AG09309 (cell line): ENCODE measurements around the gene CISD1.

ENCODE experiments used
- DNase-seq: peaks from one replicate; pipeline ENCODE4 v3.0.0-alpha.2; 2010; ENCODE audit warnings: low read depth
- H3K4me3 ChIP-seq: 2 replicates; pipeline ENCODE4 v1.5.1; 2011; ENCODE audit warnings: mild to moderate bottlenecking, low read depth, low read length, moderate library complexity; ENCODE audit not compliant: control insufficient read depth
- TF ChIP-seq, protein P1 (sequence below): IDR thresholded peaks from 2 replicates; pipeline ENCODE4 v1.5.1; 2011; ENCODE audit warnings: mild to moderate bottlenecking, low read depth, low read length, inconsistent platforms; ENCODE audit not compliant: insufficient read depth, control insufficient read depth; ENCODE audit errors: missing control alignments

Gene CISD1

DNA sequence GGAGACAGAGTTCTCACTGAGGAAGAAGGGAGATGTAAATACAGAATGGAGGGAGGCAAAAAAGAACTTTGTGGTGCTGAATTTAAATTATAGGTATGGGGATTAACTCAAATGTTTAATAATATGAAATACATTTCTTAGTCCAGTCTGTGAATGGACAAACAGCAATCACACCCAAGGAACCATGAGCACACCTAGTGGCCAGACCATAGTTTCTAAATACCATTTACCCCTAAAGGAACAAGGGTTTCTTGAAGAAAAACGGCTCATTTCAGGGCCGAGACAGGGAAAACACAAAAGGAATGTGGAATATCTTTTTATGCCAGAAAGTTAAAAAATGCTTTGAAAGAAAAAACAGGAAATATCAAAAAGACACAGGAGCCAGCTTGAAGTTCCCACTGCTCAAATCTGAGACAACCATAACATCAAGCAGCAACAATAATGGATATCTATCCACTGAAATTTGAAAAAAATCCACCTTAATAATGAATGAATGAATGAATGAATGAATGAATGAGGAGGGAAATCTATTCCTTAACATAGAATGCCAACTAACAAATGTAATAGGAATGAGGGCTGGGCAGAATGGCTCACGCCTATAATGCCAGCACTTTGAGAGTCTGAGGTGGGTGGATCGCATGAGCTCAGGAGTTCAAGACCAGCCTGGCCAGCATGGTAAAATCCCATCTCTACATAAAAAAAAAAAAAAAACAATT is 9.8 kb upstream of the CISD1 start:
- H3K4me3 ChIP-seq: no peak overlapping the region
- TF ChIP-seq, protein P1, sequence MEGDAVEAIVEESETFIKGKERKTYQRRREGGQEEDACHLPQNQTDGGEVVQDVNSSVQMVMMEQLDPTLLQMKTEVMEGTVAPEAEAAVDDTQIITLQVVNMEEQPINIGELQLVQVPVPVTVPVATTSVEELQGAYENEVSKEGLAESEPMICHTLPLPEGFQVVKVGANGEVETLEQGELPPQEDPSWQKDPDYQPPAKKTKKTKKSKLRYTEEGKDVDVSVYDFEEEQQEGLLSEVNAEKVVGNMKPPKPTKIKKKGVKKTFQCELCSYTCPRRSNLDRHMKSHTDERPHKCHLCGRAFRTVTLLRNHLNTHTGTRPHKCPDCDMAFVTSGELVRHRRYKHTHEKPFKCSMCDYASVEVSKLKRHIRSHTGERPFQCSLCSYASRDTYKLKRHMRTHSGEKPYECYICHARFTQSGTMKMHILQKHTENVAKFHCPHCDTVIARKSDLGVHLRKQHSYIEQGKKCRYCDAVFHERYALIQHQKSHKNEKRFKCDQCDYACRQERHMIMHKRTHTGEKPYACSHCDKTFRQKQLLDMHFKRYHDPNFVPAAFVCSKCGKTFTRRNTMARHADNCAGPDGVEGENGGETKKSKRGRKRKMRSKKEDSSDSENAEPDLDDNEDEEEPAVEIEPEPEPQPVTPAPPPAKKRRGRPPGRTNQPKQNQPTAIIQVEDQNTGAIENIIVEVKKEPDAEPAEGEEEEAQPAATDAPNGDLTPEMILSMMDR: peak; percentile 29
- no peak for DNase-seq

DNA sequence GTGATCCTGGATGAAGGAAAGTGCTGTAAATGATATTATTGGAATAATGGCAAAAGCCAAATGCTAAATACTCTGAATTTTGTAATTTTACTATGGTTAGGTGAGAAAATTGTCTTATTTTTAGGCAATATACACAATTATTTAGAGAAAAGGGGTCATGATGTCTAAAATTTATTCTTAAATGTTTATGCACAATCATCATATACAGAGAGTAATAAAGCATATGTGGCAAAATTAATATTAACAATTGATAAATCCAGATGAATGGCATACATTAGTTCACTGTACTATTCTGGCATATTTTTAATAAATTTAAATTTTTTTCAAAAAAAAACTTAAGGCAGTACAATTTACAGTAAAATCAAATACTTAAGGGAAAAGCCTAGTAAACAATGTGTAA is 8.6 kb upstream of the CISD1 start:
- TF ChIP-seq, protein P1: no peak
- no peak overlapping the region for H3K4me3 ChIP-seq
- no peak for DNase-seq

DNA sequence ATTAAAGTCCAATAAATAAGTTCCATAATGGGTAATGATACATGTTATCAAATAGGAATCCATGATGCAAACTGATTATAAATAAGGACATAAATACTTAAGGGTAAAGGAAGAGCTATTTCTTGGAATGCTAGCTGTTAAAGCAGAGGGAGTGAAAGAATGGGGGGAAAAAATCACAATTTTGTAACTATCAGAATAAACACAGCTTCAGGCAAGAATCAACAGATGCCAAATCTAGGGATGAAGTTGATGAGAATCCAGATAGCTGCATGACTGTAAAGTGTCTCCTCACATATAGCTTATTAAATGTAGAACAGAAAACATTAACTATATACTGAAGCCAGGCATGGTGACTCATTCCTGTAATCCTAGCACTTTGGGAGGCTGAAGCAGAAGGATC is 6.2 kb upstream of the CISD1 start:
- no peak overlapping the region for H3K4me3 ChIP-seq
- DNase-seq: no peak
- TF ChIP-seq, protein P1: no peak

DNA sequence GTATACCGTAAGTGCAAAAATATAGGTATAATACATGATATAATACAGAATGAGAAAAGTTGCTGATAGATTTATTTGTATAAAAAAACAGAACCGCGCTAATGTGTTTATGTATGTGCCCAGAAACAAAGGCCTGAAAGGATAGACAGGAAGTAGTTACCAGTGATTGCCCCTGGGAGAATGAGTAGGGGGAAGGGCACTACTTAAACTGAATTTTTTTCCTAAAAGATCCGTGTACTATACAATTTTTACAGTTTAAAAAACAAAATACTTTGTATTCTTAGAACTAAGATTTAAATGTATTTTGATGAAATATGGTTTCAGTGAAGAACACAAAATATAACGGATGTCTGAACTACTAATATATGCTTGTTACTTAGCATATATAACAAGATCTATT is 4.2 kb upstream of the CISD1 start:
- DNase-seq: no peak
- TF ChIP-seq, protein P1: no peak

DNA sequence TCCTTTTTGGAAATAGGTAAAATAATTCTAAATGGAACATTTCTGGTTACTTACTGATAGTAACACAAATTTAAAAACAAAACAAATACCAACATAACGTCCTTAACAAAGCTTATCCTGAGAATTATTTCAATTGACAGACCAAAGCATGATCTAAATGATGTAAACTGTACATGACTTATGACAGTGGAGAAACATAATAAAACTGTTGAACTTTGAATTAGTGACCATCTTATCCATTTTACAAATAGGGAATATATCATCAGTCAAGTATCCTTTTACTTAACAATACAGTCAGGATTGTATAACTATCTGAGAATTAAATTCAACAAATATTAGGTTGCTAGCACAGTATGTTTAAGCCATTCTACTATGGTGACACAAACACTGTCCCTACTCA is 3.7 kb upstream of the CISD1 start:
- TF ChIP-seq, protein P1: no peak
- no peak for DNase-seq
- H3K4me3 ChIP-seq: no peak overlapping the region

More for the DNA sequence above, 4.2 kb upstream of the CISD1 start:
- no peak overlapping the region for H3K4me3 ChIP-seq

DNA sequence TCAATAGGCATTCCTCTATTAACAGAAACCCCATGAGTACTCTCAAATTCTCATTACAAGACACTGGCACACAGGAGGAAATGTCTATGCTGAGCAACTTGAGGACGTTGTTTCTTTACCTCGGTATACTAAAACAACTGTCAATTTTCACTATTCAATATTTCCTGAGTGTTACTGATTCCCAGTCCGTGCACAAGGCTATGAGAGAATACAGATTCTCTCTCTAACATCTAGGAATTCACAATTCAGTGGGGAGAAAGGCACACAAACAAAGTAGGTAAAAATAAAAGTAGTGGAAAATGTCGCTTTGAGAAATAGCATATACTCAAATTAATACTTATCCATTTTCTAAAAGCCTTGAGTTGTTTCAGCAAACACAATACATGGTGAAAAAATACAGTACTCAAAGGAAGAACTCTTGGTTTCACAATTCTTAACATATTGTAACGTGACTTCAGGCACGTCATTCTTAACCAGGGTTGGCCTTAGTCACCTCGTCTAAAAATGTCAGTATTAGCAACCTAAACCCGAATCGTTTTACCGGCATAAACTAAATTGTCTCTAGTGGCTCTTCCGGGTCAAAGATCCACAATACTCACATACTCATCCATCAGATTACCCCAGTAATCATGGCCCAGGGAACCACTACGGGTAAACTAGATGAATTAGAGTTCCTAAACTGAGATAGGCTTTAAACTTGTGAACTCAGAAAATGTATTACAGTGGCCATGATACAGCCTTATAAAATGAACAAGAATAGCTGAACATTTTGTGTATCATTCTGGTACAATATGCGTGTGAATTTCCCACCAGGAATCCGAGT is 2.7 kb upstream of the CISD1 start:
- TF ChIP-seq, protein P1: no peak
- peak overlapping the region; percentile 97 for H3K4me3 ChIP-seq
- no peak for DNase-seq
